Keratinocyte (primary cell): Measurements from ENCODE around the gene OR2T35. TPM values are rescaled to one million over a fixed set of nuclear protein-coding genes. Genes with fewer than 3 reads are reported as not detected.

ENCODE experiments used
- DNase-seq: peaks from one replicate; pipeline ENCODE4 v3.0.0-alpha.2; 2011; ENCODE audit warnings: low read depth, missing footprints, low spot score
- FAIRE-seq: peaks from 2 replicates; lab custom pipeline; 2011; peaks lifted over from hg19 to GRCh38; lab: Jason Lieb, UNC
- H2AFZ ChIP-seq: 2 replicates; pipeline ENCODE4 v1.6.0; 2012; ENCODE audit warnings: low read length, control low read depth, inconsistent platforms; ENCODE audit not compliant: control insufficient read depth
- H3K27ac ChIP-seq: 2 replicates; pipeline ENCODE4 v1.5.1; 2011; ENCODE audit warnings: low read length; ENCODE audit not compliant: control insufficient read depth, insufficient read depth
- H3K27me3 ChIP-seq: 3 replicates; pipeline ENCODE4 v1.6.0; 2011; ENCODE audit warnings: low read length; ENCODE audit not compliant: control insufficient read depth, insufficient read depth; ENCODE audit errors: extremely low read depth
- H3K36me3 ChIP-seq, 2 experiments: 2 replicates in 1 of 2; 3 replicates in 1 of 2; pipeline ENCODE4 v1.5.1; 2011; ENCODE audit warnings: low read length in 2 of 2, mild to moderate bottlenecking in 1 of 2; ENCODE audit not compliant: control insufficient read depth in 2 of 2, insufficient read depth in 2 of 2; ENCODE audit errors: extremely low read depth in 1 of 2
- H3K4me1 ChIP-seq: 3 replicates; pipeline ENCODE4 v1.5.1; 2011; ENCODE audit warnings: low read length; ENCODE audit not compliant: control insufficient read depth, insufficient read depth; ENCODE audit errors: extremely low read depth
- H3K4me2 ChIP-seq: 3 replicates; pipeline ENCODE4 v1.6.0; 2011; ENCODE audit warnings: low read depth, low read length; ENCODE audit not compliant: control insufficient read depth, insufficient read depth; ENCODE audit errors: extremely low read depth
- H3K4me3 ChIP-seq, 3 experiments: fragments of 200-600 bp in 1 of 3; sonication (generic) in 1 of 3; 2 replicates in 2 of 3; 3 replicates in 1 of 3; pipeline ENCODE4 v1.5.1; 2011 to 2016; ENCODE audit warnings: low read length in 3 of 3, mild to moderate bottlenecking in 3 of 3, control low read depth in 2 of 3, inconsistent platforms in 1 of 3, low read depth in 1 of 3, mixed read lengths in 1 of 3, mixed run types in 1 of 3, moderate library complexity in 1 of 3; ENCODE audit not compliant: control insufficient read depth in 2 of 3, insufficient read depth in 2 of 3; ENCODE audit errors: extremely low read depth in 1 of 3
- H3K79me2 ChIP-seq: 2 replicates; pipeline ENCODE4 v1.6.0; 2012; ENCODE audit warnings: low read length; ENCODE audit not compliant: control insufficient read depth, insufficient read depth
- H3K9ac ChIP-seq: 3 replicates; pipeline ENCODE4 v1.6.0; 2011; ENCODE audit warnings: low read length; ENCODE audit not compliant: control insufficient read depth, insufficient read depth; ENCODE audit errors: extremely low read depth
- H3K9me1 ChIP-seq: 3 replicates; pipeline ENCODE4 v1.6.0; 2011; ENCODE audit warnings: low read length; ENCODE audit not compliant: control insufficient read depth, insufficient read depth; ENCODE audit errors: extremely low read depth
- H3K9me3 ChIP-seq: 2 replicates; pipeline ENCODE4 v1.5.1; 2012; ENCODE audit warnings: low read depth, low read length; ENCODE audit not compliant: control insufficient read depth
- H4K20me1 ChIP-seq: 3 replicates; pipeline ENCODE4 v1.6.0; 2011; ENCODE audit warnings: low read length; ENCODE audit not compliant: control insufficient read depth, insufficient read depth; ENCODE audit errors: extremely low read depth
- EZH2 ChIP-seq: IDR thresholded peaks from one replicate; pipeline ENCODE4 v1.6.1; 2012; ENCODE audit warnings: inconsistent platforms, mild to moderate bottlenecking, low read length, moderate library complexity
- dilution Hi-C: fragments of 300-500 bp; cut with MboI; formaldehyde crosslinking; loops from one replicate; pipeline ENCODE4 v1.7.0; 2020; ENCODE audit warnings: low sequenced_read_pairs; ENCODE audit not compliant: extremely low pct_ligation_motif_present
- polyA plus RNA-seq, 5 experiments: library from polyadenylated mRNA; depleted of rRNA in 3 of 5; stranded (reverse) in 3 of 5; stranded (forward) in 1 of 5; unstranded in 1 of 5; fragments of >200 nt; gene quantifications; 1 replicate in 1 of 5; 2 replicates in 3 of 5; 3 replicates in 1 of 5; pipeline versions ENCODE4 v1.2.1 to v1.2.3, GENCODE V29; 2011 to 2012; ENCODE audit warnings: missing spikeins in 2 of 5, low read depth in 1 of 5, low replicate concordance in 1 of 5
- TF ChIP-seq, protein P1 (sequence below), 3 experiments: IDR thresholded peaks in 1 of 3; conservative IDR thresholded peaks in 1 of 3; optimal IDR thresholded peaks in 1 of 3; 2 replicates in 2 of 3; 3 replicates in 1 of 3; pipeline versions ENCODE3 to v1.5.1; 2011; ENCODE audit warnings: low read length in 3 of 3, mild to moderate bottlenecking in 3 of 3, moderate library complexity in 2 of 3, control low read depth in 1 of 3, inconsistent platforms in 1 of 3; ENCODE audit not compliant: insufficient read depth in 2 of 3; ENCODE audit errors: extremely low read depth in 1 of 3

OR2T35 gene
- polyA plus RNA-seq, 1 donor (not counting 4 experiments of a cell fraction or from before 2014, with no cell fraction given) = not detected

DNA sequence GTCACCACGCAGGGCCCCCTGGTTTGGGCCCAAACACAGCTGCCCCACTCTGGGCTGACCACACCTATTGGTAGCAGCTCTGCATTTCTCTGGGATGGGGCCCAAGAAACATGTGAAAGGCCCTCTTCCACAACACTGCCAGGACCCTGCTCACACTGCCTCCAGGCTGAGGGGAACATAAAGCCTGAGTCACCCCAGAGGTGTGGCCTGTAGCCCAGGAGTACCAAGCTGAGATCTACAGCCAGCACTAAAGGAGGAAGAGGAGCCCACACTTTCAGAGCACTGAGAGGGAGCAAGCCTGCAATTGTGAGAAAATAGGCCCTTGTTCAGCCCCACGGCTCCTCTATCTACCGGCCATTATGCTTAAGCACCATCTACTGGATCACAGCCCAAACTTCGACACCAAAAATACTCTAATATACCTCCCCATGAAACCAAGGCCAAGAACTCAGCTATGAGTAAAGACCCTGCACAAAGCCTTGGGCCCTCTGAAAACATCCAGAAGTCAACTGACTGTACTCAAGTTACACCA lies 33.1 kb downstream of the OR2T35 start:
- Histone ChIP-seq H3K4me3 (no peak overlapping the region), H3K4me1 (no peaks in the 10 kb centered on the region), H3K4me2 (no peak overlapping the region), H3K27ac (no peak overlapping the region), H4K20me1 (no peaks in the 10 kb centered on the region), H3K9me3 (no peaks in the 10 kb centered on the region), H3K36me3 (no peaks in the 10 kb centered on the region), H2AFZ (no peak overlapping the region), H3K9ac (no peak overlapping the region), H3K9me1 (no peaks in the 10 kb centered on the region), H3K27me3 (no peaks in the 10 kb centered on the region), H3K79me2 (no peaks in the 10 kb centered on the region)
- no peak for FAIRE-seq
- DNase-seq = no peak
- no peak for TF ChIP-seq EZH2
- TF ChIP-seq, protein P1, sequence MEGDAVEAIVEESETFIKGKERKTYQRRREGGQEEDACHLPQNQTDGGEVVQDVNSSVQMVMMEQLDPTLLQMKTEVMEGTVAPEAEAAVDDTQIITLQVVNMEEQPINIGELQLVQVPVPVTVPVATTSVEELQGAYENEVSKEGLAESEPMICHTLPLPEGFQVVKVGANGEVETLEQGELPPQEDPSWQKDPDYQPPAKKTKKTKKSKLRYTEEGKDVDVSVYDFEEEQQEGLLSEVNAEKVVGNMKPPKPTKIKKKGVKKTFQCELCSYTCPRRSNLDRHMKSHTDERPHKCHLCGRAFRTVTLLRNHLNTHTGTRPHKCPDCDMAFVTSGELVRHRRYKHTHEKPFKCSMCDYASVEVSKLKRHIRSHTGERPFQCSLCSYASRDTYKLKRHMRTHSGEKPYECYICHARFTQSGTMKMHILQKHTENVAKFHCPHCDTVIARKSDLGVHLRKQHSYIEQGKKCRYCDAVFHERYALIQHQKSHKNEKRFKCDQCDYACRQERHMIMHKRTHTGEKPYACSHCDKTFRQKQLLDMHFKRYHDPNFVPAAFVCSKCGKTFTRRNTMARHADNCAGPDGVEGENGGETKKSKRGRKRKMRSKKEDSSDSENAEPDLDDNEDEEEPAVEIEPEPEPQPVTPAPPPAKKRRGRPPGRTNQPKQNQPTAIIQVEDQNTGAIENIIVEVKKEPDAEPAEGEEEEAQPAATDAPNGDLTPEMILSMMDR (optimal IDR thresholded peaks at IDR 0.05 in 1 of 3, IDR thresholded peaks at IDR 0.05 in 1 of 3, conservative IDR thresholded peaks at IDR 0.05 in 1 of 3; ENCODE audit: extremely low read depth in 1 of 3, insufficient read depth in 2 of 3, low read length in 3 of 3) = no peak
- dilution Hi-C loops = no loop called here

DNA sequence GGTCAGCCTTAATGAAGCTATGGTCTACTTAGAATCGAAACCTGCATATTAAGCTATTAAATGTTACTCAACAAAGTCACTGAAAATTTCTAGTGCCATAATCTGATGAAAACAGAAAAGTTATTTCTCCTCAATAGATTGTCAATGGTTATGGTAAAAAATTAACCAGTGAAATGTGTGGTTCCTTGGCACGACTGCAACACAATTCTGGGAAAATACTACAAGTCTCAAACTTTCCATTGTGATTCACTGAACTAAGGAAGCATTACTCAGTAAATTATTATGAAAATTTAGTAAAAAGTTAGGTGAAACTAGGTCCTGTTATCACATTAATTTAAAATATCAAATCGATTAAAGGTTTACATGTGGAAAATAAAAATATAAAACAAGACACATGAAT lies 34.8 kb downstream of the OR2T35 start:
- Histone ChIP-seq H3K9me1 (no peaks in the 10 kb centered on the region), H4K20me1 (no peaks in the 10 kb centered on the region), H3K36me3 (no peaks in the 10 kb centered on the region), H3K4me3 (no peak overlapping the region), H3K9me3 (no peaks in the 10 kb centered on the region), H3K9ac (no peak overlapping the region), H3K4me1 (no peaks in the 10 kb centered on the region), H3K27me3 (no peaks in the 10 kb centered on the region), H2AFZ (no peak overlapping the region), H3K79me2 (no peaks in the 10 kb centered on the region), H3K4me2 (no peak overlapping the region), H3K27ac (no peak overlapping the region)
- DNase-seq = no peak
- TF ChIP-seq EZH2 = no peak
- TF ChIP-seq, protein P1 (optimal IDR thresholded peaks at IDR 0.05 in 1 of 3, IDR thresholded peaks at IDR 0.05 in 1 of 3, conservative IDR thresholded peaks at IDR 0.05 in 1 of 3; ENCODE audit: extremely low read depth in 1 of 3, insufficient read depth in 2 of 3, low read length in 3 of 3) = no peak
- dilution Hi-C loops = no loop called here
- FAIRE-seq = no peak
